Measurements from ENCODE around the gene TMEM150B.

- TF ChIP-seq POLR2A (IDR thresholded peaks at IDR 0.05; ENCODE audit: borderline replicate concordance, extremely low read depth, insufficient read depth, insufficient read length) (no peak), CTCF (IDR thresholded peaks at IDR 0.05 in 2 of 3, conservative IDR thresholded peaks at IDR 0.05 in 1 of 3; ENCODE audit: borderline replicate concordance in 1 of 3, insufficient read depth in 1 of 3, low read depth in 2 of 3, low read length in 2 of 3) (no peak), POLR2AphosphoS5 (IDR thresholded peaks at IDR 0.05; ENCODE audit: low read depth, low read length) (no peak), ZFX (IDR thresholded peaks at IDR 0.05) (no peak), CBX3 (IDR thresholded peaks at IDR 0.05; ENCODE audit: low read depth) (no peak), EZH2 (IDR thresholded peaks at IDR 0.05) (no peak), ZNF274 (IDR thresholded peaks at IDR 0.05; ENCODE audit: low read depth, low read length) (no peak), SIN3A (IDR thresholded peaks at IDR 0.05; ENCODE audit: low read depth) (no peak)
These were observed 20.9 kb upstream of the TMEM150B start for GRCh38 chr19:55345818-55346724.

All from HCT116 (cell line).